Measurements from ENCODE around the gene JPH2.
"Not testable (repeated sequence)": the region's sequence is repeated elsewhere in the genome, so short reads cannot be mapped to it uniquely, and the experiment has no call there.

The JPH2 gene

GRCh38 chr20:44187054-44187771, at the start of gene JPH2:
JPH2 (minus strand) TSS chr20:44187188; CDS start chr20:44186705, 483 bp downstream.
- ATAC-seq: no peak
- Mint-ChIP-seq H3K36me3 (ENCODE audit: low read depth) (no peaks in the 10 kb centered on the region), H3K27me3 (peaks cover 43% of the 10 kb centered on the region), H3K9me3 (no peaks in the 10 kb centered on the region), H3K4me3 (no peak within 1 kb of the TSS), H3K4me1 (peaks cover 13% of the 10 kb centered on the region), H3K27ac (no peak within 1 kb of the TSS)
- no peak for DNase-seq

- H3K9me3 Mint-ChIP-seq: no peaks in the 10 kb centered on the region
- H3K27ac Mint-ChIP-seq: no peak overlapping the region
- peaks cover 3% of the 10 kb centered on the region for H3K4me1 Mint-ChIP-seq
- DNase-seq: no peak
- H3K4me3 Mint-ChIP-seq: no peak overlapping the region
- ATAC-seq: no peak
- no peaks in the 10 kb centered on the region for H3K36me3 Mint-ChIP-seq (ENCODE audit: low read depth)
- no peaks in the 10 kb centered on the region for H3K27me3 Mint-ChIP-seq
These were observed 48.7 kb upstream of the JPH2 start for GRCh38 chr20:44235702-44236101.

- peaks cover 3% of the 10 kb centered on the region for H3K4me1 Mint-ChIP-seq
- H3K27ac Mint-ChIP-seq: no peak overlapping the region
- no peaks in the 10 kb centered on the region for H3K36me3 Mint-ChIP-seq (ENCODE audit: low read depth)
- no peak overlapping the region for H3K4me3 Mint-ChIP-seq
- DNase-seq (no peak), ATAC-seq (no peak)
- H3K27me3 Mint-ChIP-seq: no peaks in the 10 kb centered on the region
- H3K9me3 Mint-ChIP-seq: no peaks in the 10 kb centered on the region
These were observed 47.8 kb upstream of the JPH2 start for GRCh38 chr20:44234566-44235317.

GRCh38 chr20:44233436-44234016, 46.5 kb upstream of the JPH2 start:
- DNase-seq: no peak
- ATAC-seq: no peak

GRCh38 chr20:44232469-44232856, 45.5 kb upstream of the JPH2 start:
- H3K4me3 Mint-ChIP-seq; H3K9me3 Mint-ChIP-seq; ATAC-seq; H3K36me3 Mint-ChIP-seq (ENCODE audit: low read depth); H3K4me1 Mint-ChIP-seq; DNase-seq; H3K27ac Mint-ChIP-seq; H3K27me3 Mint-ChIP-seq: not testable (repeated sequence)

More at GRCh38 chr20:44233436-44234016, 46.5 kb upstream of the JPH2 start:
- Mint-ChIP-seq H3K4me3 (no peak overlapping the region), H3K36me3 (ENCODE audit: low read depth) (no peaks in the 10 kb centered on the region), H3K27ac (no peak overlapping the region), H3K27me3 (no peaks in the 10 kb centered on the region), H3K9me3 (no peaks in the 10 kb centered on the region), H3K4me1 (peaks cover 3% of the 10 kb centered on the region)

- Mint-ChIP-seq H3K4me1 (peaks cover 3% of the 10 kb centered on the region), H3K4me3 (no peak overlapping the region), H3K27ac (peak overlapping the region; percentile 74), H3K36me3 (ENCODE audit: low read depth) (no peaks in the 10 kb centered on the region), H3K27me3 (no peaks in the 10 kb centered on the region), H3K9me3 (no peaks in the 10 kb centered on the region)
- no peak for ATAC-seq
- DNase-seq: no peak
These were observed 44.9 kb upstream of the JPH2 start for GRCh38 chr20:44231713-44232468.

GRCh38 chr20:44231193-44231592, 44.2 kb upstream of the JPH2 start:
- H3K4me1 Mint-ChIP-seq: peaks cover 3% of the 10 kb centered on the region
- H3K36me3 Mint-ChIP-seq (ENCODE audit: low read depth): no peaks in the 10 kb centered on the region
- peak overlapping the region; percentile 74 for H3K27ac Mint-ChIP-seq
- no peaks in the 10 kb centered on the region for H3K27me3 Mint-ChIP-seq
- no peak overlapping the region for H3K4me3 Mint-ChIP-seq
- H3K9me3 Mint-ChIP-seq: no peaks in the 10 kb centered on the region
- DNase-seq (peak; percentile 26), ATAC-seq (peak; percentile 76)

- peaks cover 3% of the 10 kb centered on the region for H3K4me1 Mint-ChIP-seq
- no peak for ATAC-seq
These were observed 41.7 kb upstream of the JPH2 start for GRCh38 chr20:44228465-44229258.

GRCh38 chr20:44224637-44225036, 37.6 kb upstream of the JPH2 start:
- Mint-ChIP-seq H3K27me3 (no peaks in the 10 kb centered on the region), H3K27ac (no peak overlapping the region)

More at GRCh38 chr20:44228465-44229258, 41.7 kb upstream of the JPH2 start:
- no peak for DNase-seq
- Mint-ChIP-seq H3K27ac (no peak overlapping the region), H3K9me3 (no peaks in the 10 kb centered on the region), H3K36me3 (ENCODE audit: low read depth) (no peaks in the 10 kb centered on the region), H3K27me3 (no peaks in the 10 kb centered on the region), H3K4me3 (no peak overlapping the region)

GRCh38 chr20:44223721-44224120, 36.7 kb upstream of the JPH2 start:
- no peak overlapping the region for H3K4me3 Mint-ChIP-seq
- no peak overlapping the region for H3K27ac Mint-ChIP-seq
- no peaks in the 10 kb centered on the region for H3K27me3 Mint-ChIP-seq
- H3K9me3 Mint-ChIP-seq: no peaks in the 10 kb centered on the region
- no peak for ATAC-seq
- H3K36me3 Mint-ChIP-seq (ENCODE audit: low read depth): no peaks in the 10 kb centered on the region
- H3K4me1 Mint-ChIP-seq: peaks cover 20% of the 10 kb centered on the region
- DNase-seq: no peak

More at GRCh38 chr20:44224637-44225036, 37.6 kb upstream of the JPH2 start:
- H3K4me3 Mint-ChIP-seq: no peak overlapping the region
- H3K9me3 Mint-ChIP-seq: no peaks in the 10 kb centered on the region
- H3K4me1 Mint-ChIP-seq: peaks cover 11% of the 10 kb centered on the region
- DNase-seq (no peak), ATAC-seq (no peak)
- H3K36me3 Mint-ChIP-seq (ENCODE audit: low read depth): no peaks in the 10 kb centered on the region

- Mint-ChIP-seq H3K9me3 (no peaks in the 10 kb centered on the region), H3K4me1 (peaks cover 29% of the 10 kb centered on the region), H3K27ac (no peak overlapping the region), H3K36me3 (ENCODE audit: low read depth) (no peaks in the 10 kb centered on the region), H3K27me3 (no peaks in the 10 kb centered on the region), H3K4me3 (no peak overlapping the region)
- ATAC-seq (no peak), DNase-seq (no peak)
These were observed 35.8 kb upstream of the JPH2 start for GRCh38 chr20:44222633-44223368.

- Mint-ChIP-seq H3K9me3 (no peaks in the 10 kb centered on the region), H3K36me3 (ENCODE audit: low read depth) (no peaks in the 10 kb centered on the region), H3K4me1 (peaks cover 37% of the 10 kb centered on the region), H3K27me3 (no peaks in the 10 kb centered on the region), H3K4me3 (no peak overlapping the region), H3K27ac (no peak overlapping the region)
- ATAC-seq (no peak), DNase-seq (no peak)
These were observed 35.0 kb upstream of the JPH2 start for GRCh38 chr20:44222027-44222426.

- Mint-ChIP-seq H3K36me3 (ENCODE audit: low read depth) (no peaks in the 10 kb centered on the region), H3K4me1 (peaks cover 39% of the 10 kb centered on the region), H3K27me3 (no peaks in the 10 kb centered on the region), H3K4me3 (no peak overlapping the region), H3K27ac (no peak overlapping the region), H3K9me3 (no peaks in the 10 kb centered on the region)
- ATAC-seq (no peak), DNase-seq (no peak)
These were observed 34.5 kb upstream of the JPH2 start for GRCh38 chr20:44221368-44221954.

All from activated naive CD8-positive, alpha-beta T cell treated with anti-CD3 and anti-CD28 coated beads, Interleukin-2, amount 50 U/mL, for 24 hours (primary cell).